Measurements from ENCODE around the gene AATK. TPM values are rescaled to one million over a fixed set of nuclear protein-coding genes. Genes with fewer than 3 reads are reported as not detected.

The AATK gene
- total RNA-seq, 2 experiments from 2014 or later, result 0.25 to 0.82 TPM

DNA sequence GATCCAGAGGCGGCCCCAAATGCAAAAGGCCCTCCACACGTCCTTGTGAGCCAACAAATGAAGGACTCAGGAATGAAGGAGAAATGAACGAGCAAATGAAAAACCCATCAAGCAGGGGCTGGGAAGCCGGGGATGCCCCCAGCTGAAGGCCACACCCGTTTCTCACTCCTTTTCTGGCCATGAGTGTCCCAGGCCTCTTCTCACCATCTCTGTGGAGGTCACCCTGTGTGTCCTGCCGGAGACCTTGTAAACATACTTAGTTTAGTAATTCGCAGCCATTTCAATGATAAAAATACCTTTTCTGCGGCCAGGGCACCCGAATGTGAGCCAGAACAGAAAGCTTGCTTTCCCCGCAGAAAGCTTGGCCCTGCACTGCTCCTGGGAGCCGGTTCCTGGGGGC is 21.1 kb upstream of the AATK start:
- Mint-ChIP-seq H3K27ac (no peak overlapping the region), H3K4me3 (no peak overlapping the region), H3K9me3 (no peaks in the 10 kb centered on the region), H3K36me3 (ENCODE audit: low read depth) (peaks cover 4% of the 10 kb centered on the region), H3K27me3 (no peaks in the 10 kb centered on the region), H3K4me1 (ENCODE audit: low read depth) (no peaks in the 10 kb centered on the region)
- TF ChIP-seq, protein P1, sequence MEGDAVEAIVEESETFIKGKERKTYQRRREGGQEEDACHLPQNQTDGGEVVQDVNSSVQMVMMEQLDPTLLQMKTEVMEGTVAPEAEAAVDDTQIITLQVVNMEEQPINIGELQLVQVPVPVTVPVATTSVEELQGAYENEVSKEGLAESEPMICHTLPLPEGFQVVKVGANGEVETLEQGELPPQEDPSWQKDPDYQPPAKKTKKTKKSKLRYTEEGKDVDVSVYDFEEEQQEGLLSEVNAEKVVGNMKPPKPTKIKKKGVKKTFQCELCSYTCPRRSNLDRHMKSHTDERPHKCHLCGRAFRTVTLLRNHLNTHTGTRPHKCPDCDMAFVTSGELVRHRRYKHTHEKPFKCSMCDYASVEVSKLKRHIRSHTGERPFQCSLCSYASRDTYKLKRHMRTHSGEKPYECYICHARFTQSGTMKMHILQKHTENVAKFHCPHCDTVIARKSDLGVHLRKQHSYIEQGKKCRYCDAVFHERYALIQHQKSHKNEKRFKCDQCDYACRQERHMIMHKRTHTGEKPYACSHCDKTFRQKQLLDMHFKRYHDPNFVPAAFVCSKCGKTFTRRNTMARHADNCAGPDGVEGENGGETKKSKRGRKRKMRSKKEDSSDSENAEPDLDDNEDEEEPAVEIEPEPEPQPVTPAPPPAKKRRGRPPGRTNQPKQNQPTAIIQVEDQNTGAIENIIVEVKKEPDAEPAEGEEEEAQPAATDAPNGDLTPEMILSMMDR (IDR thresholded peaks at IDR 0.05), result no peak
- no peak for DNase-seq
- peaks cover 0 to 8% of the 10 kb centered on the region in 2 experiments for H3K9me3 ChIP-seq (ENCODE audit: control insufficient read depth in 1 of 2, insufficient read depth in 1 of 2, low read length in 2 of 2)
- H3K27ac ChIP-seq (ENCODE audit: low read depth in 1 of 2, low read length in 2 of 2), result no peak overlapping the region
- intact Hi-C loops (cut with DNase I, micrococcal nuclease), result no loop called here
- H3K27me3 ChIP-seq (ENCODE audit: control insufficient read depth in 1 of 2, insufficient read depth in 2 of 2, low read length in 2 of 2), result peaks cover 0 to 2% of the 10 kb centered on the region in 2 experiments
- no peak overlapping the region for H3K4me3 ChIP-seq (ENCODE audit: low read length)
- H3K4me1 ChIP-seq (ENCODE audit: insufficient read depth, low read length), result no peaks in the 10 kb centered on the region
- no peak for ATAC-seq (ENCODE audit: poor library complexity)
- ChIA-PET POLR2A (no interaction called here), CTCF (no interaction called here)
- no peaks in the 10 kb centered on the region for H3K36me3 ChIP-seq (ENCODE audit: insufficient read depth, low read length)

DNA sequence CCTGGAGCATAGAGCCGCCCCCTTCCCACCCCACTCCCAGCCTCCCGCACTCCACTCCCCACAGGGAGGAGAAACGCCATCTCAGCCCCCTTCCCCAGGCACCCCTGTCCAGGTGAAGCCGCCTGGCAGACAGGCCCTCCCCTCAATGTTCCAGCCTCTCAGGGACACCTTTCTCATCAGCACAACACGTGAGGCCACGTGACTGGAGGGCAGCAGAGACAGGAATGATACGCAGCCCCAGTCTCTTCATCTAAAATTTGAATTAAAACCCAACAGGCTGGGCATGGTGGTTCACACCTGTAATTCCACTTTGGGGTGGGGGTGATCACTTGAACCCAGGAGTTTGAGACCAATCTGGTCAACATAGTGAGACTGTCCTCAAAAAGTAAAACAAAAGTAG is 20.2 kb upstream of the AATK start:
- Histone ChIP-seq H3K4me3 (ENCODE audit: low read length) (no peak overlapping the region), H3K27me3 (ENCODE audit: control insufficient read depth in 1 of 2, insufficient read depth in 2 of 2, low read length in 2 of 2) (peaks cover 0 to 2% of the 10 kb centered on the region in 2 experiments), H3K9me3 (ENCODE audit: control insufficient read depth in 1 of 2, insufficient read depth in 1 of 2, low read length in 2 of 2) (peaks cover 0 to 8% of the 10 kb centered on the region in 2 experiments), H3K4me1 (ENCODE audit: insufficient read depth, low read length) (no peaks in the 10 kb centered on the region), H3K27ac (ENCODE audit: low read depth in 1 of 2, low read length in 2 of 2) (no peak overlapping the region), H3K36me3 (ENCODE audit: insufficient read depth, low read length) (no peaks in the 10 kb centered on the region)
- no peak overlapping the region for H3K4me3 Mint-ChIP-seq
- no peak overlapping the region for H3K27ac Mint-ChIP-seq
- ChIA-PET CTCF (no interaction called here), POLR2A (no interaction called here)
- peaks cover 4% of the 10 kb centered on the region for H3K36me3 Mint-ChIP-seq (ENCODE audit: low read depth)
- no peaks in the 10 kb centered on the region for H3K9me3 Mint-ChIP-seq
- no peak for DNase-seq
- intact Hi-C loops (cut with DNase I, micrococcal nuclease), result no loop called here
- ATAC-seq (ENCODE audit: poor library complexity), result no peak
- H3K27me3 Mint-ChIP-seq, result no peaks in the 10 kb centered on the region
- H3K4me1 Mint-ChIP-seq (ENCODE audit: low read depth), result no peaks in the 10 kb centered on the region
- TF ChIP-seq, protein P1 (IDR thresholded peaks at IDR 0.05), result no peak

DNA sequence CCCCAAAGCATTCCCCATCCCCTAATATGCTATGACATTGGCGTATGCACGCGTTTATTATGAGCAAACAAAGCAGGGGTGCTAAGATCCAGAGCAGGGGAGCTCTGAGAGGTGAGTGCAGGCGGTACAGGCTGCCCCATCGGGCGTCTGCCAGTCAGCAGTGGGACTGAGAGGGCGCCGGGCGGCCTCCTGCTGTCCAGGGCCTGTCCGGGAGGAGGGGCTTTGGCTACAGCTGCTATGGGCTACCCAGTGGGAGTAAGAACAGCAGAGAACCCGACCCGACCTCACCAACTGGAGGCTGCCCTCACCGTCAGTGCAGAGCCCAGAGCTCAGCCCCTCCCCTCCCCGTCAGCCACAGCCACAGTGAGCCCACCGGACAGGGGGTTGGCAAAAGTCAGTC is 18.5 kb upstream of the AATK start:
- DNase-seq (no peak), ATAC-seq (ENCODE audit: poor library complexity) (no peak)
- peaks cover 0 to 8% of the 10 kb centered on the region in 2 experiments for H3K9me3 ChIP-seq (ENCODE audit: control insufficient read depth in 1 of 2, insufficient read depth in 1 of 2, low read length in 2 of 2)
- intact Hi-C loops (cut with DNase I, micrococcal nuclease), result no loop called here
- no peak overlapping the region for H3K27ac ChIP-seq (ENCODE audit: low read depth in 1 of 2, low read length in 2 of 2)
- Mint-ChIP-seq H3K27ac (no peak overlapping the region), H3K4me3 (no peak overlapping the region), H3K4me1 (ENCODE audit: low read depth) (no peaks in the 10 kb centered on the region), H3K9me3 (no peaks in the 10 kb centered on the region), H3K27me3 (no peaks in the 10 kb centered on the region), H3K36me3 (ENCODE audit: low read depth) (peaks cover 4% of the 10 kb centered on the region)
- ChIA-PET POLR2A (no interaction called here), CTCF (no interaction called here)
- H3K4me3 ChIP-seq (ENCODE audit: low read length), result no peak overlapping the region
- no peaks in the 10 kb centered on the region for H3K36me3 ChIP-seq (ENCODE audit: insufficient read depth, low read length)
- H3K4me1 ChIP-seq (ENCODE audit: insufficient read depth, low read length), result no peaks in the 10 kb centered on the region
- peaks cover 0 to 2% of the 10 kb centered on the region in 2 experiments for H3K27me3 ChIP-seq (ENCODE audit: control insufficient read depth in 1 of 2, insufficient read depth in 2 of 2, low read length in 2 of 2)
- TF ChIP-seq, protein P1 (IDR thresholded peaks at IDR 0.05), result no peak
